Stimulated activated CD4-positive, alpha-beta T cell treated with anti-CD3 and anti-CD28 coated beads, Interleukin-15, amount 100 ng/mL, for 24 hours (primary cell): ENCODE data around the gene PPP1R13L.
A peak's percentile ranks its signal among the peaks of the same experiment; 100 is the strongest.
"Not testable (repeated sequence)": the region's sequence is repeated elsewhere in the genome, so short reads cannot be mapped to it uniquely, and the experiment has no call there.

Experiments used
- DNase-seq: peaks from one replicate; pipeline ENCODE4 v3.0.0-alpha.2; 2020

The PPP1R13L gene

GRCh38 chr19:45344621-45345505 lies 60.0 kb downstream of the PPP1R13L start:
- DNase-seq, result no peak

- DNase-seq, result no peak
Measured at GRCh38 chr19:45342911-45343310, 62.0 kb downstream of the PPP1R13L start.

GRCh38 chr19:45340899-45341453 lies 63.9 kb downstream of the PPP1R13L start:
- no peak for DNase-seq

- peak; percentile 46 for DNase-seq
Measured at GRCh38 chr19:45340232-45340898, 64.5 kb downstream of the PPP1R13L start, which contains the start of gene KLC3. KLC3 (plus strand) TSS chr19:45340750; CDS start chr19:45345542, 4,792 bp downstream.

- DNase-seq, result no peak
Measured at GRCh38 chr19:45339629-45340028, 65.2 kb downstream of the PPP1R13L start.

GRCh38 chr19:45336696-45337251 lies 68.1 kb downstream of the PPP1R13L start:
- DNase-seq, result no peak

- not testable (repeated sequence) for DNase-seq
Measured at GRCh38 chr19:45334881-45335280, 70.0 kb downstream of the PPP1R13L start.

GRCh38 chr19:45333609-45334303 lies 71.1 kb downstream of the PPP1R13L start:
- no peak for DNase-seq

GRCh38 chr19:45331411-45331810 lies 73.5 kb downstream of the PPP1R13L start:
- no peak for DNase-seq
